ENCODE results near the gene PCSK5.

- TF ChIP-seq, protein P1, sequence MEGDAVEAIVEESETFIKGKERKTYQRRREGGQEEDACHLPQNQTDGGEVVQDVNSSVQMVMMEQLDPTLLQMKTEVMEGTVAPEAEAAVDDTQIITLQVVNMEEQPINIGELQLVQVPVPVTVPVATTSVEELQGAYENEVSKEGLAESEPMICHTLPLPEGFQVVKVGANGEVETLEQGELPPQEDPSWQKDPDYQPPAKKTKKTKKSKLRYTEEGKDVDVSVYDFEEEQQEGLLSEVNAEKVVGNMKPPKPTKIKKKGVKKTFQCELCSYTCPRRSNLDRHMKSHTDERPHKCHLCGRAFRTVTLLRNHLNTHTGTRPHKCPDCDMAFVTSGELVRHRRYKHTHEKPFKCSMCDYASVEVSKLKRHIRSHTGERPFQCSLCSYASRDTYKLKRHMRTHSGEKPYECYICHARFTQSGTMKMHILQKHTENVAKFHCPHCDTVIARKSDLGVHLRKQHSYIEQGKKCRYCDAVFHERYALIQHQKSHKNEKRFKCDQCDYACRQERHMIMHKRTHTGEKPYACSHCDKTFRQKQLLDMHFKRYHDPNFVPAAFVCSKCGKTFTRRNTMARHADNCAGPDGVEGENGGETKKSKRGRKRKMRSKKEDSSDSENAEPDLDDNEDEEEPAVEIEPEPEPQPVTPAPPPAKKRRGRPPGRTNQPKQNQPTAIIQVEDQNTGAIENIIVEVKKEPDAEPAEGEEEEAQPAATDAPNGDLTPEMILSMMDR (IDR thresholded peaks at IDR 0.05; ENCODE audit: borderline replicate concordance, extremely low read depth, low read length, poor library complexity, severe bottlenecking), result no peak
- TF ChIP-seq EZH2 (IDR thresholded peaks at IDR 0.05; ENCODE audit: borderline replicate concordance, low read depth, low read length, severe bottlenecking), result no peak
Observed at GRCh38 chr9:75903785-75904360, 13.4 kb downstream of the PCSK5 start.

Measured in DND-41 (cell line).